ENCODE measurements around the gene DUSP8. TPM values are rescaled to one million over a fixed set of nuclear protein-coding genes. Genes with fewer than 3 reads are reported as not detected.

The DUSP8 gene
- total and polyA plus RNA-seq, 9 of the 15 experiments (the other 6 are each of a cell fraction or from before 2014, with no cell fraction given) = 0.14 to 2.0 (median 0.86) TPM; not detected in 2

DNA sequence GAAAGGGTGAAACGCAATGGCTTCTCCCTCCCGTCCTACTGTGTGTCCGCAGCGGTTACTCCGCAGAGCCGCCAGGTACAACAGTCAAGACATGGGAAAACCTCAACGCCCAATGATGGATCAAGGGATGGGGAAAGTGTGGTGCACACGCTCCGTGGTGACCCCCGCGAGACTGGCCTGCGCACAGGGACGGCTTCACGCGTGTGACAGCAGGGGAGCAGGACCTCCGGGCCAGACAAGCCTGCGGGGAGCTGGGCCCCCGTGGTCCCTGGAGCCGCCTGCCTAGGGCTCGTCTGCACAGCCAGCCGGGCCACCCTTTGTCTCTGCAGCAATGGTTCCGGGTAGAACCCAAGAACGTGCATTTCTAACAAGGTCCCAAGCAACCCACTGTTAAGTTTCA lies 53.8 kb downstream of the DUSP8 start:
- H2AFZ ChIP-seq (ENCODE audit: low read depth, low read length) = no peak overlapping the region
- peaks cover 81% of the 10 kb centered on the region for H4K20me1 ChIP-seq (replicated peaks; ENCODE audit: control insufficient read depth, insufficient read depth, low read length)
- no peak overlapping the region for H3K9ac ChIP-seq (ENCODE audit: insufficient read depth in 1 of 2, low read depth in 2 of 2, low read length in 2 of 2)
- intact Hi-C loops (cut with micrococcal nuclease) (loop anchor here (5.0 kb wide), 2 partner anchors 59 to 66 kb away; no protein-coding TSS in a partner anchor), in situ Hi-C loops (cut with MboI) (no loop called here)
- H3K9me3 ChIP-seq (replicated peaks; ENCODE audit: control insufficient read depth, insufficient read depth, low read depth, low read length) = no peaks in the 10 kb centered on the region
- TF ChIP-seq YY1 (IDR thresholded peaks at IDR 0.05; ENCODE audit: borderline replicate concordance in 1 of 3, control insufficient read depth in 1 of 3, extremely low read depth in 1 of 3, insufficient read depth in 3 of 3, insufficient read length in 1 of 3, insufficient replicate concordance in 2 of 3, low read depth in 1 of 3, low read length in 2 of 3) = no peak
- TF ChIP-seq POLR3A (IDR thresholded peaks at IDR 0.05; ENCODE audit: borderline replicate concordance, extremely low read depth, insufficient read depth, insufficient read length) = no peak
- 0 out of 2 replicates have a peak, but pooled peaks have one; percentile 30 for TF ChIP-seq ZKSCAN1 (IDR thresholded peaks at IDR 0.05; ENCODE audit: low read depth, low read length)
- no peak for TF ChIP-seq ZNF224 (CRISPR knock-in tag; IDR thresholded peaks at IDR 0.05)
- TF ChIP-seq ATF4 (CRISPR knock-in tag; IDR thresholded peaks at IDR 0.05) = no peak
- TF ChIP-seq, protein P1, sequence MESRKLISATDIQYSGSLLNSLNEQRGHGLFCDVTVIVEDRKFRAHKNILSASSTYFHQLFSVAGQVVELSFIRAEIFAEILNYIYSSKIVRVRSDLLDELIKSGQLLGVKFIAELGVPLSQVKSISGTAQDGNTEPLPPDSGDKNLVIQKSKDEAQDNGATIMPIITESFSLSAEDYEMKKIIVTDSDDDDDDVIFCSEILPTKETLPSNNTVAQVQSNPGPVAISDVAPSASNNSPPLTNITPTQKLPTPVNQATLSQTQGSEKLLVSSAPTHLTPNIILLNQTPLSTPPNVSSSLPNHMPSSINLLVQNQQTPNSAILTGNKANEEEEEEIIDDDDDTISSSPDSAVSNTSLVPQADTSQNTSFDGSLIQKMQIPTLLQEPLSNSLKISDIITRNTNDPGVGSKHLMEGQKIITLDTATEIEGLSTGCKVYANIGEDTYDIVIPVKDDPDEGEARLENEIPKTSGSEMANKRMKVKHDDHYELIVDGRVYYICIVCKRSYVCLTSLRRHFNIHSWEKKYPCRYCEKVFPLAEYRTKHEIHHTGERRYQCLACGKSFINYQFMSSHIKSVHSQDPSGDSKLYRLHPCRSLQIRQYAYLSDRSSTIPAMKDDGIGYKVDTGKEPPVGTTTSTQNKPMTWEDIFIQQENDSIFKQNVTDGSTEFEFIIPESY (CRISPR knock-in tag; IDR thresholded peaks at IDR 0.05) = no peak
- no peak for TF ChIP-seq E2F1 (CRISPR knock-in tag; IDR thresholded peaks at IDR 0.05)
- no peak for FAIRE-seq
- DNase-seq (ENCODE audit: extremely low read depth in 1 of 4, low spot score in 3 of 4) = no peak
- H3K9me1 ChIP-seq (ENCODE audit: control insufficient read depth, insufficient read depth, low read length) = peaks cover 9% of the 10 kb centered on the region
- H3K27ac ChIP-seq (ENCODE audit: extremely low read depth, low read depth, low read length) = no peak overlapping the region
- H3K36me3 ChIP-seq (ENCODE audit: control insufficient read depth, insufficient read depth, low read length) = no peaks in the 10 kb centered on the region
- BruUV-seq (replicated peaks) = no TSS peak
- no peak for ATAC-seq
- peaks cover 18 to 62% of the 10 kb centered on the region in 2 experiments for H3K4me1 ChIP-seq (replicated peaks in 1 of 2; ENCODE audit: control insufficient read depth in 2 of 2, insufficient read depth in 2 of 2, low read length in 2 of 2)
- ChIA-PET POLR2A (interaction anchor here (0.6 kb wide), 1 partner anchor 678 kb away, joined by 3 read pairs; no protein-coding TSS in a partner anchor), CTCF (ENCODE audit: low intra/inter-chr PET ratio) (no interaction called here)
- H3K4me2 ChIP-seq (ENCODE audit: insufficient read depth, low read length) = no peak overlapping the region
- WGBS (ENCODE audit: insufficient coverage, low coverage, missing lambda C conversion rate) = 62% methylated on average over 12 of the region's 23 CpGs
- H3K4me3 ChIP-seq = no peak overlapping the region
- H3K79me2 ChIP-seq (ENCODE audit: control insufficient read depth, insufficient read depth, low read length) = peaks cover 35% of the 10 kb centered on the region
- no peaks in the 10 kb centered on the region for H3K27me3 ChIP-seq (ENCODE audit: control insufficient read depth in 2 of 2, insufficient read depth in 2 of 2, low read length in 2 of 2)
